HG03280 (cell line): ENCODE data around the gene PEX12.
"Not testable (repeated sequence)": the region's sequence is repeated elsewhere in the genome, so short reads cannot be mapped to it uniquely, and the experiment has no call there.

Source experiments
- ATAC-seq: cut with Tn5 transposase; IDR thresholded peaks from one replicate; pipeline ENCODE4 v1.9.1; 2021; ENCODE audit warnings: mild to moderate bottlenecking, moderate library complexity; ENCODE audit not compliant: unreplicated experiment

The PEX12 gene

GRCh38 chr17:35537601-35538141 lies 40.7 kb downstream of the PEX12 start, which contains the start of gene SLFN12L:
SLFN12L (minus strand) TSS chr17:35537678; CDS start chr17:35522364, 15,314 bp downstream.
- no peak for ATAC-seq

- ATAC-seq: no peak
Measured at GRCh38 chr17:35536664-35537171, 41.7 kb downstream of the PEX12 start.

- not testable (repeated sequence) for ATAC-seq
Measured at GRCh38 chr17:35535406-35535805, 43.0 kb downstream of the PEX12 start.

- no peak for ATAC-seq
Measured at GRCh38 chr17:35534576-35535093, 43.7 kb downstream of the PEX12 start.

- ATAC-seq: no peak
Measured at GRCh38 chr17:35531160-35531559, 47.2 kb downstream of the PEX12 start.

- ATAC-seq: no peak
Measured at GRCh38 chr17:35529866-35530265, 48.5 kb downstream of the PEX12 start.

- ATAC-seq: not testable (repeated sequence)
Measured at GRCh38 chr17:35529326-35529725, 49.0 kb downstream of the PEX12 start.
